Astrocyte of the spinal cord (primary cell): ENCODE data around the gene CD276.
"Not testable (repeated sequence)": the region's sequence is repeated elsewhere in the genome, so short reads cannot be mapped to it uniquely, and the experiment has no call there.

Experiments
- DNase-seq: peaks from one replicate; pipeline ENCODE4 v3.0.0; 2011; ENCODE audit warnings: low read depth, low spot score
- H3K4me3 ChIP-seq: 2 replicates; pipeline ENCODE4 v1.5.1; 2011; ENCODE audit warnings: low read depth, mild to moderate bottlenecking, low read length, moderate library complexity
- CTCF ChIP-seq: IDR thresholded peaks from 2 replicates; pipeline ENCODE4 v1.5.1; 2012; ENCODE audit warnings: low read depth, mild to moderate bottlenecking, low read length, inconsistent platforms
- in situ Hi-C: cut with HindIII; loops from 2 replicates; pipeline ENCODE4 v1.10.0; 2017; ENCODE audit warnings: low sequenced_read_pairs

Gene CD276

DNA sequence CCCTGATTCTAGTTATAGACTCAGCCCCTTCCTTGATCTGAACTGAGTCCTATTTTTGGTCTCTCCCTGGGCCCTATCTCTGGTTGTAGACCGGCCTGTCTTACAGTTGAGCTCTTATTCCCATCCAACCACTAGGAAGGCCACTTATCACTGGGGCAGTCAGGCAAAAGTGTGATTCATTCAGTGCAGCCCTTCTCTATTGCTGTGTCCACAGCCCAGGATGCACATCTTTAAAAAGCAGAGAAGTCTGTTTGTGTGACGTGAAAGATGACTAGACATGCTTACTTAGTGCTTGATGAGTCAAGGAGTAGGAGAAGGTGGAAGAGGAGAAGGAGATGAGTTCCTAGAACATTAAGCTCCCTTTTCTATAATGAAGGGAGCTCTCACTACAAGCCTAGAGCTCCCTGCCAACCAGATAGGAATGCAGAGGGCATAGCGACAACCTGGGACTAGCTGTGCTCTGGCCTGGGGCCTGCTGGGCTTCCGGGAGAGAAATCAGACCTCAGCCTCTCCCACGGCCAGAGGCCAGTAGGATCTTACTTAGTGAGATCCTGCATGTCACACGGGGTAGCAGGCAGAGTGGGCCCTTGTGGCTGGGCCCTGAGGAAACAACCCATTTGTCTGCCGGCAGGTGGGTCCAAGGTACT, 43.3 kb downstream of the CD276 start:
- no peak overlapping the region for H3K4me3 ChIP-seq
- no peak for TF ChIP-seq CTCF
- in situ Hi-C loops, result no loop called here
- peak; percentile 57 for DNase-seq

DNA sequence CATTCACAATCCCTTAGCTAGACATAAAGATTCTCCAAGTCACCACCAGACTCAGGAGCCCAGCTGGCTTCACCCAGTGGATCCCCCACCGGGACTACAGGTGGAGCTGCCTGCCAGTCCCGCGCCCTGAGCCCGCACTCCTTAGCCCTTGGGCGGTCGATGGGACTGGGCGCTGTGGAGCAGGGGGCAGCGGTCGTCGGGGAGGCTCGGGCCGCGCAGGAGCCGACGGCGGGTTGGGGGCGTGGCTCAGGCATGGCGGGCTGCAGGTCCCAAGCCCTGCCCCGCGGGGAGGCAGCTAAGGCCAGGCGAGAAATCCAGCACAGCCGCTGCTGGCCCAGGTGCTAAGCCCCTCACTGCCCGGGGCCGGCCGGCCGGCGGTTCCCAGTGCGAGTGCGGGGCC, 47.9 kb downstream of the CD276 start:
- in situ Hi-C loops, H3K4me3 ChIP-seq, DNase-seq: not testable (repeated sequence)

DNA sequence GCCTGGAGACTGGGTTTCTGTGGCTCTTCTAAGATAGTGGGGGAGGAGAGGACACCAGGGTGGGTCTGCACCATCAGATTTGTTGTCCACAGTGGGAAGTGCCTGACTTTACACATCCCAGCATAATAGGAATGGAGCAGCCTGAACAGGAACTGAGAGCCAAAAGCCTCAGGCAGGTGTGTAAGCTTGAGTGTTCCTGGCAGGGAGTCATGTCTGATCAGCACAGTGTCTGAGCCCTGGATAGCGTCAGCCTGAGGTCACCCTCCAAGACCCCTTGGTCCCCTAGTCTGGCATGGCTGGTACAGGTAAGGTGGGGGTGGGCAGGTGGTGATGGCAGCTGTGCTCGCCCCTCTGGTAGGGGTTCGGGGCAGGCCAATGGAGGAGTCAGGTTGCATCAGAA, 48.7 kb downstream of the CD276 start:
- no peak for DNase-seq
- TF ChIP-seq CTCF, result no peak
- no peak overlapping the region for H3K4me3 ChIP-seq
- in situ Hi-C loops, result no loop called here

DNA sequence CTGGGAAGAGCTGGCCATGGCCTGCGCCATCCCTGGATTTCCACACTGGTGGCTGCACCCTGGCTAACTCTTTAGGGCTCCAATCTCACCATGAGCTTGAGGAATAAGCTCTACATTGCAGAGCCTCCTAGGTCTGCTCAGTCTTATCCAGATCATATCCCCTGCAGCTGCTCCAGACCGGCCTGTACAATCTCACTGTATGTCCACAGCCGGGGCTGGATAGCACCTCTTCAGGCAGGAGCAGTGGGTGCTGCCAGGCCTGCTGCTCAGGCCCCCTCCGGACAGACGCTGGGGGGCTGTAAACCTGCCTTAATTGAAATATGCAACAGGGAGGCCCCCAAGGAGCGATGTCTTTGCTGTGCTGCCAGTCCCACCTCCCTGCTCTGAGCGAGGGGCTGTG, 53.4 kb downstream of the CD276 start:
- in situ Hi-C loops, result no loop called here

DNA sequence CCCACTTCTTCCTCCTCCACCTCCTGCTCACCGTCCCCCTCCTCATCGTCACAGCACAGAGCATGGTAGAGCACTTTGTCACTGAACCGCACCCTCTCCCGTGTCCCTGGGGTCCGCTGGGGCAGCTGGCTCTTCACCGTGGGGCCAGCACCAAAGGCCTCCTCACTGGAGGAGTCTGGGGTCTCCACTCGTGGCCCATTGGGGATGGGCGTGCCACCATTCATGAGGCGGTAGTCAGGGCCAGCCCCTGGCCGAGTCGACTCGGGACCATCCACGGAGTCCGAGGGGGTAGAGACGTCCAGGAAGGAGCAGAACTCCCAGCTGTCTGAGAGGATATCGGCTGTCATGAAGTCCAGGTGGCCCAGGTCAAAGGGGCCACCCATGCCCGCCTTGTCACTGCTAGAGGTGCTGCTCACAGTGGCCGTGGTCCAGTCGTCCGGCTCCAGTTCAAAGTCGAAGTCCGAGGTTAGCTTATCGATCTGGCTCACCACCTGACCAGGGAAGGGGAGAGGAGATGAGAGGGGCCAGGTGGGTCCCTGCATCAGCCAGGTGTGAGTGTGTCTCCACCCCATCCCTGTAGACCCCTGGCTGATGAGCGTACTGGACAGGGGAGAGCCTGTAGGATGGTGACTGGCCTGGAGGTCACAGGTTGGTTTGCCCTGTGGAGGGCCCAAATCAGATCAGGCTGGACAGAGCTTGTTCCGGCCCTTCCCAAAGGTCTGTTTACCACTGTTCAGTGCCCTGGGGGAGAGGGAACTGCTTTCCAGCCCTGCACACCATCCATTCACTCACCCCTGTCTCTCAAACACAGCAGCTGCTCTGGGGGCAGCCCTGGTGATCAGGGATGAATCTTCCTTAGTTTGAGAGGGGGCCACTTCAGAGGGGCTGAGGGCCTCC, 56.2 kb downstream of the CD276 start:
- no peak for DNase-seq
- in situ Hi-C loops, result no loop called here
- H3K4me3 ChIP-seq, result no peak overlapping the region
- no peak for TF ChIP-seq CTCF

More for the DNA sequence above, 53.4 kb downstream of the CD276 start:
- no peak overlapping the region for H3K4me3 ChIP-seq
- no peak for DNase-seq
- no peak for TF ChIP-seq CTCF

GRCh38 chr15:73741321-73741836, 57.2 kb downstream of the CD276 start:
- TF ChIP-seq CTCF, result no peak
- in situ Hi-C loops, result no loop called here
- no peak overlapping the region for H3K4me3 ChIP-seq
- DNase-seq, result no peak

GRCh38 chr15:73744293-73744692, 60.1 kb downstream of the CD276 start:
- DNase-seq, result no peak
- in situ Hi-C loops, result no loop called here
- TF ChIP-seq CTCF, result no peak
- H3K4me3 ChIP-seq, result no peak overlapping the region
